HG03139 (cell line): ENCODE results near the gene POLR2I.

Experiments used
- ATAC-seq: cut with Tn5 transposase; IDR thresholded peaks from one replicate; pipeline ENCODE4 v1.9.1; 2021; ENCODE audit not compliant: unreplicated experiment

The POLR2I gene

GRCh38 chr19:36114721-36115452 is at the start of gene POLR2I:
Gene POLR2I (minus strand): TSS chr19:36114875. CDS start chr19:36114856, 19 bp downstream.
- ATAC-seq, result peak; percentile 76

DNA sequence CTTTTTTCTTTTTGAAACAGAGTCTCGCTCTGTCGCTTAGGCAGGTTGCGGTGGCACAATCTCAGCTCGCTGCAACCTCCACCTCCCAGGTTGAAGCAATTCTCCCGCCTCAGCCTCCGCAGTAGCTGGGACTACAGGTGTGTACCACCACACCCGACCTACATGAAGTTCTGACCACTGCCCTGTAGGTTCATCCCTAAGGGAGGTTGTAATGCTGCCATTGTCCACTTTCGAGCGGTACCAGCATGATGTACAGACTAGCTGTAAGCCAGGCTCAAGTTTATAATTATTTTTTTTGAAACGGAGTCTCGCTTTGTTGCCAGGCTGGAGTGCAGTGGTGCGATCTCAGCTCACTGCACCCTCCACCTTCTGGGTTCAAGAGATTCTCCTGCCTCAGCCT is 49.1 kb upstream of the POLR2I start:
- no peak for ATAC-seq

DNA sequence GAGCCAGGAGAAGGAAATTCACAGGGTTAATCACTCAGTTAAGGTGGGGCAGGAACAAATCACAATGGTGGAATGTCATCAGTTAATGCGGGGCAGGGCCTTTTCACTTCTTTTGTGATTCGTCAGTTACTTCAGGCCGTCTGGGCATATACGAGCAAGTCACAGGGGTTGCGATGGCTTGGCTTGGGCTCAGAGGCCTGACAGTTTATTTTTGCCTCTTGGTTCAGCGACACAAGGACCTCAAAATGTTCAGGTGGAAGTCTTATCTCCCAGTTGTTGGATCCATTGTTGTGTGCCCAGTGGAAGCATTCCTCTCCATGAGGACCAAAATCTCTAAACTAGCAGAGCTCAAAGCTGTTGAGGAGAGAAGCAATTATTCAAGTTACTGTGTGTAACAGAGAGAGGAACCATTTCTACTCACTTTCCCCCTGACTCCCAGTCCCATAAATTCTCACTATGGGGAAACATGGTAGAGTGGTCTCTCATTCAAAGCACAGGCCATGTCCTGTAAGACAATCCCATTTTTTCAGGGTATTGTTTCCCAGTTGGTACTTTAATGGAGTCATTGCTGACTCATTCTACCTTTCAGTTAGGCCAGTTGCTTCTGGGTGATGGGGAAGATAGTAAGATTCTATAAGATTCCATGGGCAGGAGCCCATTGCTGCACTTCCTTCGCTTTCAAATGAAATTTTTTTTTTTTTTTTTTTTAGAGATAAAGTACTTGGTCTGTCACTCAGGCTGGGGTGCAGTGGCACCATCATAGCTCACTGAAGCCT is 46.3 kb upstream of the POLR2I start:
- no peak for ATAC-seq

- no peak for ATAC-seq
Measured at GRCh38 chr19:36153126-36153525, 38.5 kb upstream of the POLR2I start.

DNA sequence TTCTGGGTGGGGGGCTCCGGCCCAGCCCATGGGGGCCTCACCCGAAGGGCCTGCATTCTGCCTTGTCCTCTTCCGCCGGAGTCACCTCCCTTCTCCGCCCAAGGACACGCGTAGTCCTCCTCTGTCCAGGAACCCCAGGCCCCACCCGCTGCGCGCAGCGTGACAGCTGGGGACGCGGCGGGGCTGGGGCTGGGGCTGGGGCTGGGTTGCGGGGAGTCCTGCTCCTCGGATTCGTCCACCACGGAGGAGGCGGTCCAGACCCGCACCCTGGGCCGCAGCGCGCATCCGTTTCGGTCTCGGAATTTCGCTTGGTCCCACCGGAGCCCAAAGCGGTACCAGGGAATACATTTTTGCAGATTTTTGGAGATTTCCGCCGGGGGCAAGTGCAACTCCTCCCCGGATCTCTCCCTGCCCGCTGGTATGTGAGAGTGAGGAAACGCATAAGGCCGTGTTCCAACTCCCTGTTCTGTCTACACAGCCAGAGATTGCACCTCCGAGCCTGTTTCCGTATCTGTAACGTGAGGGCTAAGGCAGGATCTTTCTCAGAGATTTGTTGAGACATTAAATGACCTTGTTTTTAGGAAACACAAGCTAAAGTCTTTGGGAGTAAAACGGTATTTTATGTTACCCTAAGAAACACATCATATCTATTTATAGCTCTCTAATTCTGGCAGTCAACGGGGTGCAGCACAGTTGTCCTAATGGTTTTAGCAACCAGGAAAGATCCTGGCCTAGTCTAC is 37.8 kb upstream of the POLR2I start, which contains the start of gene COX7A1:
Gene COX7A1 (minus strand): TSS at position 96 of the 740 bp plus-strand sequence. CDS start 40 bp downstream, at position 56.
- ATAC-seq, result no peak

- no peak for ATAC-seq
Measured at GRCh38 chr19:36152019-36152351, 37.3 kb upstream of the POLR2I start.

- ATAC-seq, result no peak
Measured at GRCh38 chr19:36151144-36152018, 36.7 kb upstream of the POLR2I start.

- ATAC-seq, result no peak
Measured at GRCh38 chr19:36150586-36150985, 35.9 kb upstream of the POLR2I start.

- no peak for ATAC-seq
Measured at GRCh38 chr19:36149673-36150406, 35.2 kb upstream of the POLR2I start.

DNA sequence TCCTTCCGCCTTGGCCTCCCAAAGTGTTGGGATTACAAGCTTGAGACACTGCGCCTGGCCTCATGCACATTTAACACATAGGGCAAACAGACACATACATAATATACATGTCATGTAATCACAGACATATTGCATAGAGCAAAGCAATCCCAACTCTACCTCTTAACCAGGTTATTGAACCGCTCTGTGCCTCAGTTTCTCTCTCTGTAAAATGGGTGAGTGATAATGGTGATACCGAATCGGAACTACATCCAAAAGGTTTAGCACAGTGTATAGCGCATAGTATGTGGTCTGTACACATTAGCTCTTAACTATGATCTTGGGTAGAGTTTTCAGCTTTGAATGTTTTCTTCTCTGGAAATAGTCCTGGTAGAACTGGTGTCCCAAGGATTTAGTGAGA is 29.9 kb upstream of the POLR2I start:
- ATAC-seq, result no peak

- no peak for ATAC-seq
Measured at GRCh38 chr19:36142496-36142895, 27.8 kb upstream of the POLR2I start.

GRCh38 chr19:36142046-36142445 is 27.4 kb upstream of the POLR2I start:
- ATAC-seq, result no peak

DNA sequence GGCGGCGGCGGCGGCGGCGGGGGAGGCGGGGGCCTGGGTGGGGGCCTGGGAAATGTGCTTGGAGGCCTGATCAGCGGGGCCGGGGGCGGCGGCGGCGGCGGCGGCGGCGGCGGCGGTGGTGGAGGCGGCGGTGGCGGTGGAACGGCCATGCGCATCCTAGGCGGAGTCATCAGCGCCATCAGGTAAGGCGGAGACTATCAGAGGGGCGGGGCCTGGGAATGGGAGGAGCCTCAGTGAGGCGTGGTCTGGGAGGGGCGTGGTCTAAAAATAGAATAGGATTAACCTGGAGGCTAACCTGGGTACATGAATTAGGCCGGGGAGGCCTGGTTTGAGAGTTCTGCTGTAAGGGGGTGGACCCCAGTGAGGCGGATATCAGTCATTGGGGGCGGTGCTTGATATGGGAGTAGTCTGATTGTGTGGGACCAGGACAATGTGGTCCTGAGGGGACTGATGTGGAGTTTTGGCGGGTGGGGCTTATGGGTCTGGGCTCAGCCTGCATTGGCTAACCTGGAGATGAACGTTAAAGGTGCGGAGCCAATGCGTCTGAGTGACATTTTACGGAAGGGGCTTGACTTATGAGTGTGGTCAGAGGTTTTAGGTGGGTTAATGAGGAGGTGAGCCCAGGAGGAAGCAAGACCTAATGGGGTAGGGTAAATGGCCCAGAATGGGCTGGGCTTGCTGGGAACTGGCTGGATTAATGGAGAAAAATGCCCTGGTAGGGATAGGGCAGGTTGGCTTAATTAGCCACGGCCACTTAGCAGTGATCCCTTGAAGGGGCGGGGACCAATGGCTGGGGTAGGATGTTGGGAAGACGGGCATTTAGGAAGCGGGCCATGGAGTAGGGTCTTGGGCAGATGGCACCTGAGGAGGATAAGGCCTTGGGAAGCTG is 26.6 kb upstream of the POLR2I start:
- peak; percentile 45 for ATAC-seq

DNA sequence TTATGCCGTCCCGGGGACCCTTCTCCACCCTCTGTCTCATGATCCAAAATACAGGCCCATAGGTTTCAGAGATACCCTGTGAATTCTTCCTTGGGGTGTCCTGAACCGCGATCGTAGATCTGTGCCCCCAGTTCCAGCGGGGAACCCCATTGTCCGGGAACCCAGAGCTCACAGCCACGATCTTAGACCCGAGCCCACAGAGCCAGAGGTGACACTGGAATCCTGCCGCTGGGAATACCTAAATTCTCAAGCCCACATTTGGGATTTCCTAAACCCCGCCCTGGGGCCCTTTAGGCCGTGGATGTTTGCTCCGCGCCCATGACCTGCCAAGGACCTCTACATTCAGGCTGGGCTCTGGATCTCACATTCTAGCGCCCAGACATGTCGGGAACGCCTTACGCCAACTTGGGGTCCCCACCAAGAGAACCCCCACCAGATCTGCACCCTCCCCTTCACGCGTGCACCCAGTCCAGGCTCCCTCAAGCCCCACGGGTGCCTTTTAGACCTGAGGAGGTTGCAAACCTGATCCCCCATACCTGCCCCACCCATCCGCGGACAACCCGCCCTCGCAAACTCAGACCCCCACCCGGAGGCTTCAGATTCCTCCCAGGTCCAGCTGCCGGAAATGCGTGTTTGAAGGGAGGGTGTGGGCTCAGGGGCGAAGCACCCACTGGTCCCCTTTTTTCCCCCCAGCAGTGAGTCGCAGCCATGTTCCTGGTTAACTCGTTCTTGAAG is 25.8 kb upstream of the POLR2I start:
- ATAC-seq, result no peak

- peak; percentile 80 for ATAC-seq
Measured at GRCh38 chr19:36139473-36140303, 25.0 kb upstream of the POLR2I start, which contains the start of gene CAPNS1. Gene CAPNS1 (plus strand): TSS chr19:36140066. CDS start chr19:36141012, 946 bp downstream.

GRCh38 chr19:36139120-36139472 is 24.4 kb upstream of the POLR2I start:
- no peak for ATAC-seq

- ATAC-seq, result no peak
Measured at GRCh38 chr19:36136964-36137686, 22.4 kb upstream of the POLR2I start.
